ENCODE measurements around the gene MIGA2.

MIGA2 gene

DNA sequence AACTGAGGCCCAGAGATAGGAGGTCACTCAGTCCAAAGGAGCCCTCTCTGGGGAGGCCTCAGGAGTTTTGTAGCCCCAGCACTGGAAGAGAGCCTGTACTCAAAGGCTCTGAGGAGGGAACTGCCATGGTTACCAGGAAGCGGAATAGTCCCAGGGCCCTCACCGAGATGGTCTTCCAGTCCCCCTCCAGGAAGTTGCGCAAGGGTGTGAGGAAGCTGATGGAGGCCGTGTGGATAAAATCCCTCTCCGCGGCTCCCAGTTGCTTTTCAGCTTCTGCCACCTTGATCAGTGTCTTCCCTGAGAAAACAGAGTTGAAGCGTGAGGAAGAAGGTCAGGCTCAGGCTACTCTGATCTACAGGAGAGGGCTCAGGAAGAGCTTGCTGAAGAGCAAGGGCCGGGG lies 21.8 kb upstream of the MIGA2 start:
- H3K9me3 Mint-ChIP-seq = no peaks in the 10 kb centered on the region

DNA sequence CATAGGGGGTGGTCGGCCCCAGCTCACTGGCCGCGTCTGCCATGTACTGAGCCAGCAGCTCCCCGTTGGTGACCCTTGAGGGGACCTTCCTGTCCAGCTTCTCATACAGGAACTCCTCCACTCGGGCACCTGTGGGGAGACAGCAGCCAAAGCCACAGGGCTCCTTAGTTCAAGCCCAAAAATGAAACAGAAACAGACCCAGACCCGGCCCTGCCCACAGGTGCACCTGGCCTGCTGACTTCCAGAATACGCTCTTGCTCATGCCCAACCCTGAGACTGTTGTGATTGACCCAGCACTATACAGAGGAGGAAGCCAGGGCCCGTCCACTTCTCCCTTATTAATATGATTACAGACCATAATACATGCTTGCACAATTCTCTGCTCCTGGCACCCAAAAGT lies 15.3 kb upstream of the MIGA2 start:
- DNase-seq (ENCODE audit: low spot score in 2 of 2) (no peak), ATAC-seq (replicated peaks; ENCODE audit: extremely low read depth, poor library complexity, severe bottlenecking) (no peak)
- H3K9me3 Mint-ChIP-seq = no peaks in the 10 kb centered on the region
- no peak overlapping the region for H3K27ac Mint-ChIP-seq (ENCODE audit: low read depth)
- peaks cover 34% of the 10 kb centered on the region for H3K36me3 Mint-ChIP-seq (ENCODE audit: insufficient read depth)
- H3K27me3 Mint-ChIP-seq = no peaks in the 10 kb centered on the region
- no peak overlapping the region for H3K4me3 Mint-ChIP-seq
- peaks cover 19% of the 10 kb centered on the region for H3K4me1 Mint-ChIP-seq

More for the DNA sequence above, 21.8 kb upstream of the MIGA2 start:
- no peak for DNase-seq (ENCODE audit: low spot score in 2 of 2)
- no peak overlapping the region for H3K27ac Mint-ChIP-seq (ENCODE audit: low read depth)
- ATAC-seq (replicated peaks; ENCODE audit: extremely low read depth, poor library complexity, severe bottlenecking) = no peak
- H3K4me1 Mint-ChIP-seq = no peaks in the 10 kb centered on the region
- peaks cover 31% of the 10 kb centered on the region for H3K36me3 Mint-ChIP-seq (ENCODE audit: insufficient read depth)
- no peaks in the 10 kb centered on the region for H3K27me3 Mint-ChIP-seq
- H3K4me3 Mint-ChIP-seq = no peak overlapping the region

DNA sequence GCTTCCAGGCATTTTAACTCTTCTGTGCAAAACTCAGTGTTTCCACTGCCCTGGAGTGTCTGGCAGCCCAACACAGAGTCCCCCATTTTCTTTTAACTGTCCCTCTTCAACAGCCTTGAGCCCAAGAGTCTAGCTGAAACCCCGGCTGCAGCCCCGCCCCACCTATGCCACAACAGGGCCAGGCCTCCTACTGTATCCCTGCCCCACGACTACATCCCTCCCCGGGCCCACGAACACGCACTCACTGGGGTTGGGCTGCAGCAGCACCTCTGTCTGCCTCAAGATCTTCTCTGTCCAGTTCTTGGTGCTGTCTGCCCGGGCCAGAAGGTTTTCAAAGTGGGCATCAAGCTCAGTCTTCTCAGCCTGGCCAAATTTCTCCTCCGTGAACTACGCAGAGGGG lies 14.4 kb upstream of the MIGA2 start:
- Mint-ChIP-seq H3K4me3 (no peak overlapping the region), H3K4me1 (peaks cover 21% of the 10 kb centered on the region)

DNA sequence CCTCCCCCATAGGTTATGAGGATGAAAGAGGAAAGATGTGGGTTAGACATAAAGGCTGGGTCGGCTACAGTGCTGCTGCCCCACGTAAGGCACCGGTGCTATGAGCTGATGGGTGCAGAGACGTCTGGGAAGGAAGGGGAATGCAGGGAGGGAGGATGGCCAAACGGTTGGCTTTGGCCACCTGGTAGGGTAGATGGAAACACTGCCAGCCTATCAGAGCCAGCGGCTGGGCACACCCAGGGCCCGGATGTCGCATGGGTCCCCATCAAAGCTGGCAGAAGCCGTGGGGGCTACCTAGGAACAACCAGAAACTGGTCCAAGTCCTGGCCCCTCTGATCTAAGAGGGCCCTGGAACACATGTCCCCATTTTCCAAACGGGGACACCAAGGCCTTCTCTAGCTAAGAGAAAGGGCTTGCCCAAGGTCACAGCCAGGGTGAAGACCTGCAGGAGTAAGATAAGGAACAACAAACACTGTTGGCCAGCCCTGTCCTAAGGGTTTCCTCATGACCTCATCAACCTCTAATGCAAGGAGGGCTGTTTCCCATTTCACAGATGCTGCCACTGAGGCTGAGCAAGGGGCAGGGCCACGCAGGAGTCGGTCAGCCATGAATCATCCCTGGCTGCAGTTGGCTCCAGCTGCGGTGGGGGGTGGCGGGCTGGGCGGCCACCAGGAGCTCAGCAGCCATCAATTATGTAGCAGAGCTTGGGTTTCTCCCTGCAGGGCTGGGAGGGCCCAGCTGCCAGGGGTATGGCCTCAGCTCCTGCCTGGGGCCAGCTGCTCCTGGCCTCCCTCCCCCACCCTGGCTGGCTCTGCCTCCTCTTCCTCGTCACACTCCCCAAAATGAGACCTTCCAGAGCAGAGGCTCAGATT lies 13.2 kb upstream of the MIGA2 start:
- peaks cover 26% of the 10 kb centered on the region for H3K4me1 Mint-ChIP-seq
- no peak overlapping the region for H3K4me3 Mint-ChIP-seq
- ATAC-seq (replicated peaks; ENCODE audit: extremely low read depth, poor library complexity, severe bottlenecking) (no peak), DNase-seq (ENCODE audit: low spot score in 2 of 2) (no peak)
- no peaks in the 10 kb centered on the region for H3K27me3 Mint-ChIP-seq
- H3K9me3 Mint-ChIP-seq = no peaks in the 10 kb centered on the region
- H3K27ac Mint-ChIP-seq (ENCODE audit: low read depth) = no peak overlapping the region
- peaks cover 23% of the 10 kb centered on the region for H3K36me3 Mint-ChIP-seq (ENCODE audit: insufficient read depth)

More for the DNA sequence above, 14.4 kb upstream of the MIGA2 start:
- H3K9me3 Mint-ChIP-seq = no peaks in the 10 kb centered on the region
- peaks cover 29% of the 10 kb centered on the region for H3K36me3 Mint-ChIP-seq (ENCODE audit: insufficient read depth)
- no peaks in the 10 kb centered on the region for H3K27me3 Mint-ChIP-seq
- ATAC-seq (replicated peaks; ENCODE audit: extremely low read depth, poor library complexity, severe bottlenecking) = no peak
- DNase-seq (ENCODE audit: low spot score in 2 of 2) = no peak
- H3K27ac Mint-ChIP-seq (ENCODE audit: low read depth) = peak overlapping the region; percentile 36

DNA sequence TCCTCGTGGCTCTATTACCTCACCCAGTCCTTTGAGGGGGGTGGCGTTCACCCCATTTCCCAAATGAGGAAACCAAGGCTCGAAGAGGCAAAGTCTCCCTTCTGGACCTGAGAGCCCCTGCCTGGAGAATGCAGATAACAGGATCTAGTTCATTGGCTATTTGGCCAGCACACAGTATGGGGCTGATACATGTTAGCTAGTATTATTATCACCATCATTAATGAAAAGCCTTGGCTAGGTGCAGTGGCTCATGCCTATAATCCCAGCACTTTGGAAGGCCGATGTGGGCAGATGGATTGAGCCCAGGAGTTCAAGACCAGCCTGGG lies 12.6 kb upstream of the MIGA2 start:
- ATAC-seq (replicated peaks; ENCODE audit: extremely low read depth, poor library complexity, severe bottlenecking) = no peak
- no peak overlapping the region for H3K4me3 Mint-ChIP-seq
- peaks cover 26% of the 10 kb centered on the region for H3K4me1 Mint-ChIP-seq
- H3K27me3 Mint-ChIP-seq = no peaks in the 10 kb centered on the region
- no peak overlapping the region for H3K27ac Mint-ChIP-seq (ENCODE audit: low read depth)
- peaks cover 22% of the 10 kb centered on the region for H3K36me3 Mint-ChIP-seq (ENCODE audit: insufficient read depth)
- no peaks in the 10 kb centered on the region for H3K9me3 Mint-ChIP-seq
- no peak for DNase-seq (ENCODE audit: low spot score in 2 of 2)

DNA sequence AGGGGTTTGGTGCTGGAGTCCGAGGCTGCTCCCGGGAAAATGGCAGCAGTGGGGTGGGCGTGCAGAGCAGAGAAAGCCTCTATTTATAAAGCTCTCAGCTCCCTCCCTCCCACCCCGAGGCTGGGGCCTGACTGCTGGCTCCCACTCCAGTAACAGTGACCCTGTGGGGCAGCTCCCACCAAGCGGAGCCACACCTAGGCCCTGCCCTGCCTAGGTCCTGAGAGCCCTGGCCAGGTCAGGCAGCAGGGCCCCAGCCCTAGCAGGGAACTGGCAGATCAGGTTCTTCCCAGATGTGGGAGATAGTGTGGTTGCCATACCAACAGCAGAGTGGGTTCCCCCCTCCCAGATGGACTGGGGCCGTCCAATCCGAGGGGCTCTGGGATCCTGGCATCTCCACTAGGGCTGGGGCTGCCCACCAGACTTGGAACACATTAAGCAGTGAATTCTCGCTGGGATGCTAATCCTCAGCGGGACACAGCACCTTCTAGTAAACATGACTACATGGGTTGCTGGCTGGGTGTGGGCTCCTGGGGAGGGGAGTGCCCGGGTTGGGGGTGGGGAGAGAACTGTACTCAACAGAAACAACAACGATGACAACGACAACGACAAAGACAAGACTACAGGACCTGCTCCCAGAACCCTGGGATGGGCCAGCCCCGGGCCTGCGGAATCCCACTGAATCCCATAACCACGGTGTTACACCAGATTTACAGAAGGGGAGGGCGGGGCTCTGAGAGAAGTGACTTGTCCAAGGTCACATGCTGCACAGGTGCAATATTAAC lies 9.8 kb upstream of the MIGA2 start:
- peaks cover 6% of the 10 kb centered on the region for H3K36me3 Mint-ChIP-seq (ENCODE audit: insufficient read depth)
- DNase-seq (ENCODE audit: low spot score in 2 of 2) (no peak), ATAC-seq (replicated peaks; ENCODE audit: extremely low read depth, poor library complexity, severe bottlenecking) (no peak)
- peak overlapping the region; percentile 76 for H3K4me3 Mint-ChIP-seq
- H3K4me1 Mint-ChIP-seq = peaks cover 32% of the 10 kb centered on the region
- H3K9me3 Mint-ChIP-seq = no peaks in the 10 kb centered on the region
- peak overlapping the region; percentile 54 for H3K27ac Mint-ChIP-seq (ENCODE audit: low read depth)
- no peaks in the 10 kb centered on the region for H3K27me3 Mint-ChIP-seq

DNA sequence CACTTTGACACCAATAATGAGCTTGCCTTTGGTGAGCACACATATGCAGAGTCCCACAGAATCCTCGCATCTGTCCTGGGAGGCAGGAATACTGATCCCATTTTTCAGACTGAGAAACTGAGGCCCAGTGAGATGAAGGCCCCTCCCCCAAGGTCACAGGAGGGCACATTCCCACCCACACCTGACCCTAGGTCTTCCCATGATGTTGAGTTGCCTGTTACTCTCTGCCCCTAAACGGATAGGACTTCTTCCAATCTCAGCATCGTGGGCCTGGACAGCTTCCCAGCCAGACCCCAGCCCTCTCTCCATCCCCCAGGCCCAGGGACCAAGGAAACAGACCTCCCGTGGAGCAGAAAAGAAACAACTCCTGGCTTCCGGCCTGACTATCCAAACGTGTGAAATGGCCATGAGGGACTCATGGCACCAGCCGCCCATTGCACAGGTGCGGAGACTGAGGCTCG lies 9.2 kb upstream of the MIGA2 start:
- Mint-ChIP-seq H3K27ac (ENCODE audit: low read depth) (peak overlapping the region; percentile 54), H3K36me3 (ENCODE audit: insufficient read depth) (peaks cover 6% of the 10 kb centered on the region), H3K9me3 (no peaks in the 10 kb centered on the region), H3K27me3 (no peaks in the 10 kb centered on the region), H3K4me1 (peaks cover 27% of the 10 kb centered on the region), H3K4me3 (peak overlapping the region; percentile 76)
- DNase-seq (ENCODE audit: low spot score in 2 of 2) (no peak), ATAC-seq (replicated peaks; ENCODE audit: extremely low read depth, poor library complexity, severe bottlenecking) (no peak)

DNA sequence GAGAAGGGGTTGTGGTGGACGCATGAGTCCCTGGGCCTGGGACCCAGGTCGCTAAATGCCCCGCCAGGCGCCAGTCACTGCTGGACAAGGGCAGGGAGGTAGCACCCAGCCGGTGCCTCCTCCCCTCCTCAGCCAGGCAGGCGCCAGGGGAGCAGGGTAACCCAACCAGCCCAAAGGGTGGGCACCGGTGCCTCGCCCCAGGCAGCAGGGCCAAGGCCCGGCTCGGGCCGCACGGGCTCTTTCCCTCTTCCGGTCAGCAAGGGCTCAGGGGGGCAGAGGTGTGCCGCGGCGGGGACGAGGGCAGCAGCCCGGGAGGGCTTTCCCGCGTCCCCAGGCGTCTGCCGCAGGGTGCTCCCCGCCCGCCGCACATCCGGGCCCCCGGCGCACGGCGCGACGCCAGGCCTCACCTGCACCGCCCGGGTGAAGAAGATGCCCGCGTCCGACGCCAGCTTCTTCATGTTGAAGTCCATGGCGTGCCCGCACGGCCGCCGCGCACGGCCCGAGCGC lies 8.7 kb upstream of the MIGA2 start:
- Mint-ChIP-seq H3K27me3 (no peaks in the 10 kb centered on the region), H3K36me3 (ENCODE audit: insufficient read depth) (peaks cover 5% of the 10 kb centered on the region), H3K4me3 (peak overlapping the region; percentile 76), H3K9me3 (no peaks in the 10 kb centered on the region), H3K27ac (ENCODE audit: low read depth) (peak overlapping the region; percentile 54), H3K4me1 (peaks cover 22% of the 10 kb centered on the region)
- ATAC-seq (replicated peaks; ENCODE audit: extremely low read depth, poor library complexity, severe bottlenecking) (peak; percentile 84), DNase-seq (ENCODE audit: low spot score in 2 of 2) (peak in 1 of 2 donors; percentile 78)

DNA sequence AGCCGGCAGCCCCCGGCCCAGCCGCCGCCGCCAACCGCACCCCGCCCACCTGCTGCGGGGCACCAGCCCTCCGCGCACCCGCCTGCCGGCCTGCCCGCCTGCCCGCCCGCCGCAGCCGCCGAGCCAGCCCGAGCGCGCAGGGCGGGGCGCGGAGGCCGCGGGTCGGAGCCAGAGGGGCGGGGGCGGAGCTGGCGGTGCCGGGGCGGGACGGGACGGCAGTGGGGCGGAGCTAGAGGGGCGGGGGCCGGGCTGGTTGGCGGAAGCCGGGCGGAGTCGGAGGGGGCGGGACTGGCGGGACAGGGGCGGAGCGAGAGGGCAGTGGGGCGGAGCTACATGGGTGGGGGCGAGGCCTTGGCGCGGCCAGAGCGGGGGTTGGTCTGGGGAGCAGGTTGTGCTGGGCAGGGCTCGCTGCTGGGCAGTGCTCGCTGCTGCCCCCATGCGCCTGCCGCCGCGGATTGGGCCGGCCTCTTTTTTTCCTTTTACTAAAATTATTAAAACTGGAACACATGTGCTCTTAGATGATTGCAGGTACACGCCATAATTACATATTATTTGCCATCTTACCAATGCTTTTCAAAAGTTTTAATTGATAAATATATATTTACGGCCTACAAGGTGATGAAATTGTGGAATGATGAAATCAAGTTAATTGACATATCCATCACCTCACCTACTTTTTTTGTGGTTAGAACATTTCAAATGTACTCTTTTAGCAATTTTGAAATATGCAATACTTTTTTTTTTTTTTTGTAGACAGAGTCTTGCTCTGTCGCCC lies 8.0 kb upstream of the MIGA2 start, which contains the start of gene SH3GLB2:
Gene SH3GLB2 (minus strand): TSS at position 140 of the 775 bp plus-strand sequence. CDS start 177 bp downstream, outside the sequence.
- peak within 1 kb of the TSS; percentile 54 for H3K27ac Mint-ChIP-seq (ENCODE audit: low read depth)
- peak; percentile 81 to 90 for DNase-seq (ENCODE audit: low spot score in 2 of 2)
- no peaks in the 10 kb centered on the region for H3K9me3 Mint-ChIP-seq
- H3K4me3 Mint-ChIP-seq = peak within 1 kb of the TSS; percentile 76
- peaks cover 16% of the 10 kb centered on the region for H3K4me1 Mint-ChIP-seq
- H3K36me3 Mint-ChIP-seq (ENCODE audit: insufficient read depth) = peaks cover 5% of the 10 kb centered on the region
- ATAC-seq (replicated peaks; ENCODE audit: extremely low read depth, poor library complexity, severe bottlenecking) = peak; percentile 73
- H3K27me3 Mint-ChIP-seq = no peaks in the 10 kb centered on the region

DNA sequence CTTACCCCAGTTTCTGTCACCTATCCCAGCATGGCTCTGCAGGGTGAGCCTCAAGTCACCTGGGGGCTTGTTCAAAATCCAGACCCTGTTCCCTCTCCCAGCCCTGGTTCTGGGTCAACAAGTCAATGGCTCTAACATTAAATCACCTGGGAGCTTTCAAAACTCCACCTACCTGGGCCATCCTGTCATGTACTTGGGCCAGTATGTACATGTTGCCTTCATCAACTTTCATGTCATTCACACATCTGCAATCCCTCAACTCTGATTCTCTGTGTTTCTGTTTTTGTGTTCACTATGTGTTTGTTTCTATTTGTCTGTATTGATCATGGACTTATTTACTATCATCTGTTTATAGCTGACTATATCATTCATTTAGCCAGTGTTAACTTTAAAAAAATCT lies 6.2 kb upstream of the MIGA2 start:
- H3K27ac Mint-ChIP-seq (ENCODE audit: low read depth) = peak overlapping the region; percentile 42
- H3K36me3 Mint-ChIP-seq (ENCODE audit: insufficient read depth) = peaks cover 5% of the 10 kb centered on the region
- no peak overlapping the region for H3K4me3 Mint-ChIP-seq
- H3K9me3 Mint-ChIP-seq = no peaks in the 10 kb centered on the region
- H3K27me3 Mint-ChIP-seq = no peaks in the 10 kb centered on the region
- ATAC-seq (replicated peaks; ENCODE audit: extremely low read depth, poor library complexity, severe bottlenecking) (no peak), DNase-seq (ENCODE audit: low spot score in 2 of 2) (no peak)
- peaks cover 16% of the 10 kb centered on the region for H3K4me1 Mint-ChIP-seq

DNA sequence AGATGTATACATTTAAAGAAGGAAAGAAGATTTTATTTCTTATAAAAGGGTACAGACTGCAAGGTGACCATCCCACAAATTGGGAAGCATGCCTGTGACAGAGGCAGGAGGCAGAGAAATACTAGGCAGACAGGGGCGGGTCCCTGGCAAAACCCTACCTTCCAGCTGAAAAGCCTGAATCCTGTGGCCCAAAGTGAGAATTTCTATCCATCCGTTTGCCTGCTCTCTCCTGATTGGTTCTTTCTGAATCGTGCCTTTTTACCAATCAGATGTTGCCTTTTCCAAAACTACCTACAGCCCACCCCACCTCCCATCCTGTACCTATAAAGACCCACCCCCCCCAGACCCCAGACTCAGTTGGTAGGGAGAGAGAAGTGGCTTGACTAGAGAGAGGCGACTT lies 4.9 kb upstream of the MIGA2 start:
- DNase-seq (ENCODE audit: low spot score in 2 of 2) = no peak
- H3K9me3 Mint-ChIP-seq = no peaks in the 10 kb centered on the region
- no peaks in the 10 kb centered on the region for H3K27me3 Mint-ChIP-seq
- ATAC-seq (replicated peaks; ENCODE audit: extremely low read depth, poor library complexity, severe bottlenecking) = no peak
- H3K4me1 Mint-ChIP-seq = peaks cover 19% of the 10 kb centered on the region
- no peak overlapping the region for H3K27ac Mint-ChIP-seq (ENCODE audit: low read depth)
- H3K36me3 Mint-ChIP-seq (ENCODE audit: insufficient read depth) = peaks cover 9% of the 10 kb centered on the region
- no peak overlapping the region for H3K4me3 Mint-ChIP-seq

DNA sequence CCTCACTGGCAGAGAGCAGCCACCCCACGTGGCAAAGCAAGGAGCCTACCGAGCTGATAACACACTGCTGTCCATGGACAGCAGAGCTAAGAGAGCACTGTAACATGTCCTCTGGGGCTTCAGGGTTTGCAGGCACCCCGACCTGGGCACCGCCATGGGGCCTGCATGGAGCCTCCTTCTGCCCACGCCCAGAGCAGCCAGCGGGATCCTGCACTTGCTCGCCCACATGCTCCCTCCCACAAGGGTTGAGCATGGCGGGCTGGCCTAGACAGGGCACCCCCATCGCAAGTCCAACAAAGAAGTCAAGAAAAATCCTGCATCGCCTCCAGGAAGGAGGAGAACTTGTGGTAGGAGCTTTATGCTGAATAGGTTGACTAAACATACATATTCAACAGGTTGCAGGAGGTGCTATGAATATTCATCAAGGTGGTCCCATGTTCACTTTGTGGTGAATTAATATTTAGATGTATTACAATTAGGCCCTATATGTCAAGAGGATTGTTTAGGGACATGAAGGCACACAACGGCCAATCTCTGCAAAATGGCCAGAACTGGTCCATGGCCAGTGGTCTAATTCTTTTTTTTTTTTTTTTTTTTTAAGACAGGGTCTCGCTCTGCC lies 3.8 kb upstream of the MIGA2 start:
- no peak for DNase-seq (ENCODE audit: low spot score in 2 of 2)
- no peaks in the 10 kb centered on the region for H3K27me3 Mint-ChIP-seq
- H3K36me3 Mint-ChIP-seq (ENCODE audit: insufficient read depth) = peaks cover 7% of the 10 kb centered on the region
- peaks cover 24% of the 10 kb centered on the region for H3K4me1 Mint-ChIP-seq
- no peak for ATAC-seq (replicated peaks; ENCODE audit: extremely low read depth, poor library complexity, severe bottlenecking)
- no peaks in the 10 kb centered on the region for H3K9me3 Mint-ChIP-seq
- no peak overlapping the region for H3K27ac Mint-ChIP-seq (ENCODE audit: low read depth)
- H3K4me3 Mint-ChIP-seq = no peak overlapping the region
